OCI-LY7 (cell line): ENCODE measurements around the gene RRP9. TPM values are rescaled to one million over a fixed set of nuclear protein-coding genes. Genes with fewer than 3 reads are reported as not detected.

Experiments used
- BruUV-seq: library from RNA; stranded (reverse); fragments of 400-500 nt; replicated peaks from 2 replicates; lab custom pipeline; 2021; lab: Mats Ljungman, UMichigan
- CTCF ChIA-PET: fragments of 300-600 bp; sonication (Branson Sonifier 250); formaldehyde crosslinking; loops from one replicate; lab custom pipeline; 2022; ENCODE audit warnings: antibody characterized with exemption; ENCODE audit not compliant: unreplicated experiment; lab: Charles Lee
- POLR2A ChIA-PET: fragments of 300-600 bp; sonication (Branson Sonifier 250); formaldehyde crosslinking; loops from one replicate; lab custom pipeline; 2022; ENCODE audit warnings: antibody characterized with exemption; lab: Charles Lee
- DNase-seq: peaks from one replicate; pipeline ENCODE4 v3.0.0-alpha.2; 2015; ENCODE audit warnings: low spot score
- H2AFZ ChIP-seq: fragments of 200-600 bp; sonication (generic), shearing (Covaris generic); 2 replicates; pipeline ENCODE4 v1.6.1; 2014; ENCODE audit warnings: mild to moderate bottlenecking, antibody characterized with exemption, low read length, moderate library complexity
- H3K27ac ChIP-seq: fragments of 200-600 bp; sonication (generic); 2 replicates; pipeline ENCODE4 v1.5.1; 2014; ENCODE audit warnings: mixed run types, low read depth, mild to moderate bottlenecking, moderate library complexity, low read length, inconsistent platforms; ENCODE audit not compliant: poor library complexity, severe bottlenecking
- H3K36me3 ChIP-seq: fragments of 200-600 bp; sonication (generic); 2 replicates; pipeline ENCODE4 v1.6.1; 2014; ENCODE audit warnings: mild to moderate bottlenecking, antibody characterized with exemption, low read length, moderate library complexity, mixed read lengths; ENCODE audit not compliant: insufficient read depth
- H3K4me1 ChIP-seq: fragments of 200-600 bp; sonication (generic); 2 replicates; pipeline ENCODE4 v1.5.1; 2014; ENCODE audit warnings: mild to moderate bottlenecking, low read length; ENCODE audit not compliant: insufficient read depth, poor library complexity, severe bottlenecking
- H3K4me2 ChIP-seq: fragments of 200-600 bp; sonication (generic); 2 replicates; pipeline ENCODE4 v1.6.1; 2014; ENCODE audit warnings: mild to moderate bottlenecking, low read length
- H3K4me3 ChIP-seq: fragments of 200-600 bp; sonication (generic); 2 replicates; pipeline ENCODE4 v1.5.1; 2014; ENCODE audit warnings: mild to moderate bottlenecking, low read depth, low read length; ENCODE audit not compliant: poor library complexity, severe bottlenecking
- H3K79me2 ChIP-seq: fragments of 200-600 bp; sonication (generic); 2 replicates; pipeline ENCODE4 v1.6.1; 2016; ENCODE audit warnings: low read depth, mild to moderate bottlenecking, low read length, moderate library complexity, mixed read lengths; ENCODE audit not compliant: insufficient read depth
- H3K9me2 ChIP-seq: fragments of 200-600 bp; sonication (generic); 2 replicates; pipeline ENCODE4 v1.6.1; 2016; ENCODE audit warnings: mild to moderate bottlenecking, low read length, mixed read lengths; ENCODE audit not compliant: insufficient read depth
- H3K9me3 ChIP-seq: fragments of 200-600 bp; sonication (generic); 2 replicates; pipeline ENCODE4 v1.6.1; 2014; ENCODE audit warnings: mild to moderate bottlenecking, mixed run types, low read length, mixed read lengths
- H4K20me1 ChIP-seq: fragments of 200-600 bp; sonication (generic); 2 replicates; pipeline ENCODE4 v1.6.1; 2014; ENCODE audit warnings: mild to moderate bottlenecking, antibody characterized with exemption, low read length, moderate library complexity, mixed read lengths; ENCODE audit not compliant: insufficient read depth
- EZH2phosphoT487 ChIP-seq: fragments of 200-600 bp; sonication (generic); IDR thresholded peaks from 2 replicates; pipeline ENCODE4 v1.6.1; 2018; ENCODE audit warnings: low read depth, borderline replicate concordance, mild to moderate bottlenecking, mixed run types, antibody characterized with exemption, low read length, moderate library complexity, mixed read lengths
- intact Hi-C: fragments of 100-400 bp; cut with micrococcal nuclease; formaldehyde crosslinking; loops from one replicate; pipeline ENCODE4 v1.10.0; 2022; ENCODE audit not compliant: unreplicated experiment
- total RNA-seq, 2 experiments: library from RNA; depleted of rRNA in 1 of 2; stranded (reverse); fragments of >200 nt in 1 of 2; shearing (Covaris generic) in 1 of 2; gene quantifications; 2 replicates each; pipeline ENCODE4 v1.2.3, GENCODE V29; 2014 to 2022
- TF ChIP-seq, protein P1 (sequence below): fragments of 200-600 bp; sonication (generic); conservative IDR thresholded peaks from 2 replicates; pipeline ENCODE4 v1.5.1; 2014; ENCODE audit warnings: mild to moderate bottlenecking, antibody characterized with exemption, low read length, moderate library complexity, mixed read lengths

RRP9 gene
- total RNA-seq, 2 experiments from 2014 or later = 34.4 to 41.1 TPM

DNA sequence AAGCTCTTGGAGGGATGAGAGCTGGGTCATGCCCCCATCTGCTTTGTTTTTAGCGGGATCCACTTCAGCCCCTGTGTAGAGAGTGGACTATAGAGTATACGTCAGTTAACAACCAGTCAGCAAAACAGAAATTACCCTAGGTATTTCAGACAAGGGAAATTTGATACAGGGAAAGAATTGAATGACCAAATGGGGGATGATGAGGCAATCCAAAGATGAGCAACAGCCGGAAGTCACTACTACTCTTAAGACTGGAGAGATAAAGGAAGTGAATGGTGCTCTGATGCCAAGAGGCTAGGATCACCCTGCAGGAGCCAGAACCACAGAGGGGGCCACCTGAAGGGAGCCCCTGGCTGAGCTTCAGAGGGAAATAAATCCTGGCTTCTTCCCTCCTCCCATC, 11.7 kb upstream of the RRP9 start:
- H3K4me3 ChIP-seq = no peak overlapping the region
- DNase-seq = no peak
- no peak overlapping the region for H2AFZ ChIP-seq
- CTCF ChIA-PET = no interaction called here
- H3K9me3 ChIP-seq = no peaks in the 10 kb centered on the region
- no peaks in the 10 kb centered on the region for H4K20me1 ChIP-seq
- no peak for TF ChIP-seq EZH2phosphoT487
- TF ChIP-seq, protein P1, sequence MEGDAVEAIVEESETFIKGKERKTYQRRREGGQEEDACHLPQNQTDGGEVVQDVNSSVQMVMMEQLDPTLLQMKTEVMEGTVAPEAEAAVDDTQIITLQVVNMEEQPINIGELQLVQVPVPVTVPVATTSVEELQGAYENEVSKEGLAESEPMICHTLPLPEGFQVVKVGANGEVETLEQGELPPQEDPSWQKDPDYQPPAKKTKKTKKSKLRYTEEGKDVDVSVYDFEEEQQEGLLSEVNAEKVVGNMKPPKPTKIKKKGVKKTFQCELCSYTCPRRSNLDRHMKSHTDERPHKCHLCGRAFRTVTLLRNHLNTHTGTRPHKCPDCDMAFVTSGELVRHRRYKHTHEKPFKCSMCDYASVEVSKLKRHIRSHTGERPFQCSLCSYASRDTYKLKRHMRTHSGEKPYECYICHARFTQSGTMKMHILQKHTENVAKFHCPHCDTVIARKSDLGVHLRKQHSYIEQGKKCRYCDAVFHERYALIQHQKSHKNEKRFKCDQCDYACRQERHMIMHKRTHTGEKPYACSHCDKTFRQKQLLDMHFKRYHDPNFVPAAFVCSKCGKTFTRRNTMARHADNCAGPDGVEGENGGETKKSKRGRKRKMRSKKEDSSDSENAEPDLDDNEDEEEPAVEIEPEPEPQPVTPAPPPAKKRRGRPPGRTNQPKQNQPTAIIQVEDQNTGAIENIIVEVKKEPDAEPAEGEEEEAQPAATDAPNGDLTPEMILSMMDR = no peak
- H3K9me2 ChIP-seq = no peaks in the 10 kb centered on the region
- H3K36me3 ChIP-seq = no peaks in the 10 kb centered on the region
- intact Hi-C loops = no loop called here
- H3K4me1 ChIP-seq = peaks cover 3% of the 10 kb centered on the region
- H3K27ac ChIP-seq = no peak overlapping the region
- no peak overlapping the region for H3K4me2 ChIP-seq
- no TSS peak for BruUV-seq
- H3K79me2 ChIP-seq = no peaks in the 10 kb centered on the region
- POLR2A ChIA-PET = no interaction called here

DNA sequence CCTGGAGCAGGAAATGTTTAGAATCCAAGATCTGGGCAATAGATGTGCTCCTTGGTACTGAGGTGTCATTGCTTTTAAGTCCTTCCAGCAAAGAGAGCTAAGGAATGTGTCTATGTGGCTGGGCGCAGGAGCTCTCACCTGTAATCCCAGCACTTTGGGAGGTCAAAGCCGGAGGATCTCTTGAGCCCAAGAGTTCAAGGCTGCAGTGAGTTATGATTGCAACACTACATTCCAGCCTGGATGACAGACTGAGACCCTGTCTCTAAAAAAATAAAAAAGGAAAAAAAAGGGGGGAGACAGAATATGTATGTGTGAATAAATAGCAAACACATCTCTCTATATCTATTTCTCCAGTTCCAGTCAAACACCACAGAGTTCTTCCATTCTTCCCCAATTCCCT, 9.2 kb upstream of the RRP9 start:
- POLR2A ChIA-PET = interaction anchor here (0.7 kb wide), 1 partner anchor 317 kb away, joined by 3 read pairs; no protein-coding TSS in a partner anchor
- H2AFZ ChIP-seq = no peak overlapping the region
- H3K79me2 ChIP-seq = no peaks in the 10 kb centered on the region
- H3K9me3 ChIP-seq = no peaks in the 10 kb centered on the region
- no TSS peak for BruUV-seq
- no peak overlapping the region for H3K27ac ChIP-seq
- no peak for DNase-seq
- H3K4me3 ChIP-seq = no peak overlapping the region
- H3K4me1 ChIP-seq = no peaks in the 10 kb centered on the region
- intact Hi-C loops = no loop called here
- CTCF ChIA-PET = interaction anchor here (0.9 kb wide), 1 partner anchor 8 kb away, joined by 3 read pairs; no protein-coding TSS in a partner anchor
- no peak overlapping the region for H3K4me2 ChIP-seq
- no peak for TF ChIP-seq EZH2phosphoT487
- TF ChIP-seq, protein P1 = no peak
- H4K20me1 ChIP-seq = no peaks in the 10 kb centered on the region
- no peaks in the 10 kb centered on the region for H3K9me2 ChIP-seq
- H3K36me3 ChIP-seq = no peaks in the 10 kb centered on the region

DNA sequence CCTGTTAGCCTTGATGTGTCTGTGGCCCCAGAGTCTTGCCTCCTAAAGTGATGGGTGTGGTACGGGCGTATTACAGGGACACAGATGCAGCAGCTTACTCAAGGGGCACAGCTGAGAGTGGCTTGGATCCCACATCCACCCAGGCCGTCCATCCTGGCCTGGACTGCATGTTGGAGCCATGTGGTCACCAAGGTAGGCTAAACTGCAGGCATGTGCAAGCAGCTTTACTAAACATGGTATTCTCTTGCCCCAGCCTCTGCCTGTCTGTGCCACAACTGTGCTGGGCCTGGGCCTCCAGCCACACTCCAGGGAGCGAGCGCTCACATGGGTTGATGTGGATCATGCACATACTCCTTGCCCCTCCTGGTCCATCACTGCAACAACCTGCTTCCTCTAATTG, 7.4 kb upstream of the RRP9 start:
- no TSS peak for BruUV-seq
- no peaks in the 10 kb centered on the region for H3K79me2 ChIP-seq
- H3K9me2 ChIP-seq = no peaks in the 10 kb centered on the region
- H4K20me1 ChIP-seq = no peaks in the 10 kb centered on the region
- no peak overlapping the region for H2AFZ ChIP-seq
- DNase-seq = no peak
- H3K27ac ChIP-seq = no peak overlapping the region
- H3K36me3 ChIP-seq = no peaks in the 10 kb centered on the region
- CTCF ChIA-PET = no interaction called here
- POLR2A ChIA-PET = no interaction called here
- TF ChIP-seq EZH2phosphoT487 = no peak
- TF ChIP-seq, protein P1 = no peak
- H3K4me3 ChIP-seq = no peak overlapping the region
- H3K9me3 ChIP-seq = no peaks in the 10 kb centered on the region
- no peak overlapping the region for H3K4me2 ChIP-seq
- intact Hi-C loops = no loop called here
- no peaks in the 10 kb centered on the region for H3K4me1 ChIP-seq
